HTR-8/SVneo (cell line): Measurements from ENCODE around the gene SURF1.
A peak's percentile ranks its signal among the peaks of the same experiment; 100 is the strongest.
"Not testable (repeated sequence)": the region's sequence is repeated elsewhere in the genome, so short reads cannot be mapped to it uniquely, and the experiment has no call there.

Experiments used
- DNase-seq: peaks from one replicate; pipeline ENCODE4 v3.0.0; 2011; ENCODE audit warnings: low spot score, mixed read lengths; ENCODE audit not compliant: insufficient read length
- FAIRE-seq: peaks from 2 replicates; lab custom pipeline; 2011; peaks lifted over from hg19 to GRCh38; lab: Jason Lieb, UNC

SURF1 gene

GRCh38 chr9:133347515-133347984 lies 8.7 kb downstream of the SURF1 start:
- FAIRE-seq (no peak), DNase-seq (no peak)

GRCh38 chr9:133346021-133346785 lies 10.1 kb downstream of the SURF1 start:
- DNase-seq (no peak), FAIRE-seq (no peak)

- FAIRE-seq (no peak), DNase-seq (no peak)
These were observed 10.7 kb downstream of the SURF1 start for GRCh38 chr9:133345596-133345995.

GRCh38 chr9:133344979-133345378 lies 11.3 kb downstream of the SURF1 start:
- no peak for DNase-seq
- no peak for FAIRE-seq

- DNase-seq (no peak), FAIRE-seq (no peak)
These were observed 12.2 kb downstream of the SURF1 start for GRCh38 chr9:133344071-133344470.

GRCh38 chr9:133342570-133342969 lies 13.7 kb downstream of the SURF1 start:
- DNase-seq (no peak), FAIRE-seq (no peak)

- FAIRE-seq: no peak
- DNase-seq: no peak
These were observed 14.2 kb downstream of the SURF1 start for GRCh38 chr9:133342069-133342406.

- FAIRE-seq (no peak), DNase-seq (no peak)
These were observed 14.8 kb downstream of the SURF1 start for GRCh38 chr9:133341369-133342068.

GRCh38 chr9:133340916-133341315 lies 15.4 kb downstream of the SURF1 start:
- no peak for FAIRE-seq

GRCh38 chr9:133340256-133340655 lies 16.0 kb downstream of the SURF1 start:
- FAIRE-seq (no peak), DNase-seq (no peak)

More at GRCh38 chr9:133340916-133341315, 15.4 kb downstream of the SURF1 start:
- DNase-seq: no peak

GRCh38 chr9:133339641-133340040 lies 16.6 kb downstream of the SURF1 start:
- FAIRE-seq (no peak), DNase-seq (no peak)

- peak; percentile 76 for DNase-seq
- FAIRE-seq: peak; percentile 59
These were observed 20.1 kb downstream of the SURF1 start, which contains the start of gene SURF6 for GRCh38 chr9:133335924-133336811. SURF6 (minus strand) TSS chr9:133336188; CDS start chr9:133336132, 56 bp downstream.

GRCh38 chr9:133334888-133335287 lies 21.4 kb downstream of the SURF1 start:
- not testable (repeated sequence) for DNase-seq, FAIRE-seq

GRCh38 chr9:133334161-133334560 lies 22.1 kb downstream of the SURF1 start:
- DNase-seq (no peak), FAIRE-seq (no peak)

- DNase-seq (no peak), FAIRE-seq (no peak)
These were observed 22.7 kb downstream of the SURF1 start for GRCh38 chr9:133333566-133333965.

- FAIRE-seq (no peak), DNase-seq (no peak)
These were observed 23.3 kb downstream of the SURF1 start for GRCh38 chr9:133333011-133333410.

GRCh38 chr9:133332381-133332730 lies 23.9 kb downstream of the SURF1 start:
- DNase-seq (no peak), FAIRE-seq (no peak)

- DNase-seq (no peak), FAIRE-seq (no peak)
These were observed 24.5 kb downstream of the SURF1 start for GRCh38 chr9:133331641-133332380.

GRCh38 chr9:133331221-133331620 lies 25.1 kb downstream of the SURF1 start:
- DNase-seq (no peak), FAIRE-seq (no peak)
